ENCODE data around the gene TOPBP1.

Gene TOPBP1

DNA sequence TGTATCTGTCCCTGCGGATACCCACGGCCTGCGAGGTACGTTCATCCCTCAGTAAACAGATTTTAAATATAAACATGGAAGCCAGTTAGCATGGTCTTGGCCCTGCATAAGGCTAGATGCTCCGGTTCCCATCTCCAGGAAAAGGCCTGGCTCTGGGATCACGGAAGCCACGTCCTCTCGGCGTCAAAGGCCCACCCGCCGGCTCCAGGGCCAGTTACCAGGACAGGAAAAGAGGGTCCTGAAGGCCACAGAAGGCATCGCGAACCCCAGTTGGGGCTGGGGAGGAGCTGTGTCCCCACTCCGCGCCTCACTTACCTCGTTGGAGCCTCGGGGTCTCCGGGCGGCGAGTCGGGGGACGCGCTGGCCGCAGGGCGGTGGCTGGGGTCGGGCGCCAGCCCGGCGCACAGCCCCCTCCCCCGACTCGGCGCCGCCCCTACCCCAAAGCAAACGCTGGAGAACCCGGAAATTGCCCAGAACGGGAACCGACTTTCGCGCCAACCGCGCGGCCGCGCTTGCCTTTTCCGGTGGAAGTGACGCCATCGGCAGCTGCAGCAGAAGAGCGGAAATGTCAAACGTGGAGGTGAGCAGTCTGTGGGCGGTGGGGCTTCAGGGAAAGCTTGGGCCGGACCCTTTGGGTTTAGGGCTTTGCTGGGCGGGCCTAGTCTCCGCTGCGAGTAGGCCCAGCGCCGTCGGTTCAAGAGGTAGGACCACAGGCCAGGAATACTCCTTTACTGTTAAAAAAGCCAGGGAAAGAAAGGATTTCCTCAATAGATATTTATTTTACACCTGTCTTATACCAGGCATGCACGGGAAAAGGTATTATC is at the start of gene TOPBP1:
Gene TOPBP1 (minus strand): TSS at position 488 of the 824 bp plus-strand sequence. CDS start 814 bp downstream, outside the sequence.
- Histone ChIP-seq H3K4me3 (ENCODE audit: low read depth, low read length) (peak within 1 kb of the TSS; percentile 92), H3K36me3 (ENCODE audit: control insufficient read depth, insufficient read depth, low read length) (peaks cover 31% of the 10 kb centered on the region), H3K9me3 (ENCODE audit: control insufficient read depth, insufficient read depth, low read length) (no peaks in the 10 kb centered on the region), H3K9ac (ENCODE audit: low read depth, low read length) (peak within 1 kb of the TSS; percentile 92), H3K4me1 (ENCODE audit: control insufficient read depth, insufficient read depth, low read length) (no peaks in the 10 kb centered on the region), H3K27ac (ENCODE audit: low read depth, low read length) (peak within 1 kb of the TSS; percentile 90), H3K27me3 (ENCODE audit: control insufficient read depth, insufficient read depth, low read length) (no peaks in the 10 kb centered on the region)

DNA sequence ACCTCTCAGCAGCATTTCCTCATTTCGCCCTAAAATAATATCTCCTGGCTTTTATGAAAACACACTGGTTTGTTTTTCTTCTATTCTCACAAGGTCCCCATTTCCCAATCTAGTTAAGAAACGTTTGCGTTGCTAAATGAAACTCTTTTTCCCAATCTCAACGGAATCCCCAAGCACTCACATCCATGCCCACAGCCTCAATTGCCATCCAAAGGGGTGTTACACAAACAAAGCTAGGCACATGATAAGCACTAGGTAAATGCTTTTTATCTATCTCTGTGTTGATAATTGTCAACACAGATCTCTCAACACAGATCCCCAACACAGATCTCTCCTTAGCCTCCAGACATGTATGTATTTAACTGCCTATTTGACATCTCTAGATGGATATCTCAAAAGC is 49.3 kb upstream of the TOPBP1 start:
- Histone ChIP-seq H3K27ac (ENCODE audit: low read depth, low read length) (no peak overlapping the region), H3K27me3 (ENCODE audit: control insufficient read depth, insufficient read depth, low read length) (no peaks in the 10 kb centered on the region), H3K36me3 (ENCODE audit: control insufficient read depth, insufficient read depth, low read length) (no peaks in the 10 kb centered on the region), H3K4me3 (ENCODE audit: low read depth, low read length) (no peak overlapping the region), H3K9me3 (ENCODE audit: control insufficient read depth, insufficient read depth, low read length) (no peaks in the 10 kb centered on the region), H3K4me1 (ENCODE audit: control insufficient read depth, insufficient read depth, low read length) (no peaks in the 10 kb centered on the region), H3K9ac (ENCODE audit: low read depth, low read length) (no peak overlapping the region)

DNA sequence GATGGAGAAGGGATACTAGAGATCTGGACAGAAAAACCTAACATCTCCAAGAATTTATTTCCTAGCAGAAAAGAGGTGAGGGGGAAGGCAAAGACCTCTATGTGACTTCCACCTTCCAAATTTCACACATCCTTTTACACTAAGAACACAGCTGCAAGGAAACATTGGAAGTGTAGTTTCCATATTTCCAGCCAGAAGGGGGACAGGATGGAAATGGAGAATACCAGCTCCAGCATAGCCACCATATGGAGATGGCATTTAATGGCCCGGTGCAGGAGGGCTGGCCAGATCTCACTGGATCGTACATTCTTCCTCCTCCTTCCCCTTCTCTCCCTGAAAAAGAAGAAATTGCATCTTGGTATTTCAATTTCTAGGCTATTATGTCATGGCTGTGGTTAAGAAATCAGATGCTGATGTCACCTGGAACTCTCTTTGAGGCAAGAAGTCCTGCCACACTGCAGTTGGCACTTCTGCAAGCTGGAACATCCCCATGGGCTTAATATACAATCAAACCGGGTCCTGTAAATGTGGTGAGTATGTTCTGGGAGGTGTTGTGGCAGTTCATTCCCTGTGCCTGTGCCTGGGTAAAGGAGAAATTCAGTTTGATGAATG is 47.5 kb upstream of the TOPBP1 start:
- no peaks in the 10 kb centered on the region for H3K9me3 ChIP-seq (ENCODE audit: control insufficient read depth, insufficient read depth, low read length)
- no peak overlapping the region for H3K9ac ChIP-seq (ENCODE audit: low read depth, low read length)
- H3K36me3 ChIP-seq (ENCODE audit: control insufficient read depth, insufficient read depth, low read length), result no peaks in the 10 kb centered on the region
- H3K27me3 ChIP-seq (ENCODE audit: control insufficient read depth, insufficient read depth, low read length), result no peaks in the 10 kb centered on the region
- H3K4me1 ChIP-seq (ENCODE audit: control insufficient read depth, insufficient read depth, low read length), result no peaks in the 10 kb centered on the region
- no peak overlapping the region for H3K4me3 ChIP-seq (ENCODE audit: low read depth, low read length)
- H3K27ac ChIP-seq (ENCODE audit: low read depth, low read length), result no peak overlapping the region

DNA sequence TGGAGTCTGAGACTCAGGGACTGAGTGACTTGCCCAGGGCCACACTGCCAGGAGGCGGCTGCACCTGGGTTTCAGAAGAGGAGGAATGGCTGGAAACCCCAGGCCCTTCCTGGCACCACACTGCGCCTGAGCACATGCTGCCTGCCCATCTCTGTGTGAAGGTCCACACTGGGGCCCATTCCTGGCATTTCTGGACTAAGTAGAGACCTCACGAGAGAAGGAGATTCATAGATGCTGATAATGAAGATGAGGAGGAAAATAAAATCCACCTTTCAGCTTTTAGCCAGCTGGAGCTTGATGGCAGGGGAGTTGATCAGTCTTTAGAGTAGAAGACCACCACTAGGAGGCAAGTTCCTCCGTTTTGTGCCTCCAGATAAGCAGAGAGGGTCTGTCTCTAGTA is 44.3 kb upstream of the TOPBP1 start:
- no peaks in the 10 kb centered on the region for H3K9me3 ChIP-seq (ENCODE audit: control insufficient read depth, insufficient read depth, low read length)
- H3K27ac ChIP-seq (ENCODE audit: low read depth, low read length), result no peak overlapping the region
- H3K36me3 ChIP-seq (ENCODE audit: control insufficient read depth, insufficient read depth, low read length), result no peaks in the 10 kb centered on the region
- H3K4me3 ChIP-seq (ENCODE audit: low read depth, low read length), result no peak overlapping the region
- no peaks in the 10 kb centered on the region for H3K4me1 ChIP-seq (ENCODE audit: control insufficient read depth, insufficient read depth, low read length)
- H3K9ac ChIP-seq (ENCODE audit: low read depth, low read length), result no peak overlapping the region
- H3K27me3 ChIP-seq (ENCODE audit: control insufficient read depth, insufficient read depth, low read length), result no peaks in the 10 kb centered on the region

DNA sequence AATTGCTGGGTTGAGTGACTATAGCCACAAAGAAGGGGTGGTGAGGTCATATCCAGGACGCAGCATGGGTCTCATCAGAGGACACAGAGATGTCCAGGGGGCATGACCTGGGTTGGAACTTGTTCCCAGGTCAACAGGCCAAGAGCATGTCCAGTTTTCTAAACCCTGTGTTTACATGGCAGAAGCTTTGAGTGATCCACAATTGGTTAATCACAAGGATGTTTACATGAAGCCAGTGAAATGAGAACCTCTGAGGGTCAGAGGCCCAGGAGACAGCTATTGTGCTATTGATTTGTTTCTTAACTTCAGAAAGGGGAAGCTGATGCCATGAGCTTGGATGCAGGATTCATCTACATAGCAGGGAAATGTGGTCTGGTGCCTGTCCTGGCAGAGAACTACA is 42.2 kb upstream of the TOPBP1 start:
- H3K36me3 ChIP-seq (ENCODE audit: control insufficient read depth, insufficient read depth, low read length), result no peaks in the 10 kb centered on the region
- no peak overlapping the region for H3K9ac ChIP-seq (ENCODE audit: low read depth, low read length)

DNA sequence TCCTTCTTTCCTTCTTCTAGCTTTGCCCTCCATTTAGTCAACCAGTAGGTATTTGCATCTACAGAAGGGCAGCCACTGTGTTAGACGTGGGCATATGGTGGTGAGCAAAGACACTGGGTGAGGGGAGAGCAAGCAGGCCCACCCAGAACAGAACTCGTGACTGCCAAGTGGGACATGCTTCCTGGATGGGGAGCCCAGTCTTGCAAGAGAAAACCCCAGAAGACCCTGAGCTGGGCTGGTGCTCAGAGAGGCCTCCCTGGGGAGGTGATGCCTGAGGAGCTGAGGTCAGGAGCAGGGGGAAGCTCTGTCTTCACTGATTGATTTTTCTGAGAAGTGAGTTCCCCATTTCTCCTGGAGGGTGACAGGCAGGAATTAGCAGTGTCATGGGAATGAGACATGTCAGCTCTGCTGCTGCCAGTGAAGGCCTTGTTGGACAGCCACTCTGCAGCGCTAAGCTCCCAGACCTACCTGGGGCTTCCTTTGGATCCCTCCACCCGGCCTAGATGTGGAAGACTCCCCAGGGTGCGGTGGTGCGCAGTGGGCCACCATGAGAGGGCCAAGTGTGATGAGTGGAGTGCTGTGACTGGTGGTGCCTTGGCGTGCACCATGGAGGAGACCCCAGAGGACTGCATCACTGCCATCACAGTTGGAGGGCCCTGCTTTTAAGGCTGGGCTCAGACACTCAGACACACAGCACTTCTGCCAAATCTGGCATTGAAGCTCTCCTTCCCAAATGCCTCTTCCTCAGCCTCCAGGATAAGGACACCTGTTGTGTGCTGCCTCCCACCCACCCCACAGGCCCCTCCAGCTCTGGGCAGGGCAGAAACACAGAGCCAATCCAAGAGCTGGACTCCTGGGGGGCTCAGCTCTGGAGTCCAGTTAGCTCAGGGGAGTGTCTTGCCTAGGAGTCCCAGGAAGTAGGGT is 40.0 kb upstream of the TOPBP1 start:
- Histone ChIP-seq H3K36me3 (ENCODE audit: control insufficient read depth, insufficient read depth, low read length) (no peaks in the 10 kb centered on the region), H3K9ac (ENCODE audit: low read depth, low read length) (no peak overlapping the region), H3K27ac (ENCODE audit: low read depth, low read length) (no peak overlapping the region), H3K4me3 (ENCODE audit: low read depth, low read length) (no peak overlapping the region), H3K27me3 (ENCODE audit: control insufficient read depth, insufficient read depth, low read length) (no peaks in the 10 kb centered on the region), H3K4me1 (ENCODE audit: control insufficient read depth, insufficient read depth, low read length) (no peaks in the 10 kb centered on the region), H3K9me3 (ENCODE audit: control insufficient read depth, insufficient read depth, low read length) (no peaks in the 10 kb centered on the region; the same call in 1 of the 2 replicates)

More for the DNA sequence above, 42.2 kb upstream of the TOPBP1 start:
- H3K4me3 ChIP-seq (ENCODE audit: low read depth, low read length), result no peak overlapping the region
- H3K27ac ChIP-seq (ENCODE audit: low read depth, low read length), result no peak overlapping the region
- no peaks in the 10 kb centered on the region for H3K4me1 ChIP-seq (ENCODE audit: control insufficient read depth, insufficient read depth, low read length)
- no peaks in the 10 kb centered on the region for H3K27me3 ChIP-seq (ENCODE audit: control insufficient read depth, insufficient read depth, low read length)
- no peaks in the 10 kb centered on the region for H3K9me3 ChIP-seq (ENCODE audit: control insufficient read depth, insufficient read depth, low read length)

DNA sequence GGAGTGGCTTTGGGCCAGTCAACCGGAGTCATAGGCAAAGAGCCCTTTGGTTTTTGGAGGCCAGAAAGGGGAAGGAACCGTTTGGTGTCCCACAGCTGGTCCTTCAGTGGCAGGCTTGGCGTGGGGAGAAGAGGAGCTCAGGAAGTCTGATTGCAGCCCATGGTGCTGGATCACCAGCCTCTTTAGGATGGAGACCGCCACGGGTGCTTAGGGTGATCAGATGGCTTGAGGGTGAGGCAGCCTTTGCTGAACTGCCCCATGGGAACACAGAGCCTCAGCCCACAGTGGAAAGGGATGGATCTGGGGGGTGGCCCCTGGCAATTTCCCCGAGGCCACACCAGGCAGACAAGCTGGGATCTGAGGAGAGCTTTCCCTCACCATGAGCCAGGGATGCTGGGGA is 38.6 kb upstream of the TOPBP1 start:
- Histone ChIP-seq H3K4me3 (ENCODE audit: low read depth, low read length) (no peak overlapping the region), H3K36me3 (ENCODE audit: control insufficient read depth, insufficient read depth, low read length) (no peaks in the 10 kb centered on the region), H3K4me1 (ENCODE audit: control insufficient read depth, insufficient read depth, low read length) (no peaks in the 10 kb centered on the region), H3K9me3 (ENCODE audit: control insufficient read depth, insufficient read depth, low read length) (no peaks in the 10 kb centered on the region; the same call in 1 of the 2 replicates), H3K27me3 (ENCODE audit: control insufficient read depth, insufficient read depth, low read length) (no peaks in the 10 kb centered on the region), H3K9ac (ENCODE audit: low read depth, low read length) (no peak overlapping the region), H3K27ac (ENCODE audit: low read depth, low read length) (no peak overlapping the region)

DNA sequence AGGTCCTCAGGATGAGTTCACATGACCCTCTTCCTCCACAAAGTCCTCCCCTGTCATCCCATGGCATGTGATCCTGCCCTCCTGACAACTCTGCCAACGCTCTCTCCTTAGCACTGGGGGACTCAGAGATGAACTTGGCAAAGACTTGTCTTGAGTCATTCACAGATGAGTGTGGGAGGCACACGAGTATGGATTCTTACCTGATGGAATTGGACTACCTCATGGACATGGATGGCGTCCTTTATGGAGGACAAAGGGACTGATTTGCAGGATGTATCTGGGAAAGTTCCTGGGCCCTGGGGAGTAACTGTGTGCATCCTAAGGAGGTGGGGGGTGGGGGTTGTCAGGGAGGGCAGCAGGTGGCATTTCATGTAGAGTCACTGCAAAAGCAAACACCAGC is 38.2 kb upstream of the TOPBP1 start:
- Histone ChIP-seq H3K4me3 (ENCODE audit: low read depth, low read length) (no peak overlapping the region), H3K9ac (ENCODE audit: low read depth, low read length) (no peak overlapping the region), H3K4me1 (ENCODE audit: control insufficient read depth, insufficient read depth, low read length) (no peaks in the 10 kb centered on the region), H3K36me3 (ENCODE audit: control insufficient read depth, insufficient read depth, low read length) (no peaks in the 10 kb centered on the region), H3K9me3 (ENCODE audit: control insufficient read depth, insufficient read depth, low read length) (no peaks in the 10 kb centered on the region; the same call in 1 of the 2 replicates), H3K27me3 (ENCODE audit: control insufficient read depth, insufficient read depth, low read length) (no peaks in the 10 kb centered on the region), H3K27ac (ENCODE audit: low read depth, low read length) (no peak overlapping the region)

DNA sequence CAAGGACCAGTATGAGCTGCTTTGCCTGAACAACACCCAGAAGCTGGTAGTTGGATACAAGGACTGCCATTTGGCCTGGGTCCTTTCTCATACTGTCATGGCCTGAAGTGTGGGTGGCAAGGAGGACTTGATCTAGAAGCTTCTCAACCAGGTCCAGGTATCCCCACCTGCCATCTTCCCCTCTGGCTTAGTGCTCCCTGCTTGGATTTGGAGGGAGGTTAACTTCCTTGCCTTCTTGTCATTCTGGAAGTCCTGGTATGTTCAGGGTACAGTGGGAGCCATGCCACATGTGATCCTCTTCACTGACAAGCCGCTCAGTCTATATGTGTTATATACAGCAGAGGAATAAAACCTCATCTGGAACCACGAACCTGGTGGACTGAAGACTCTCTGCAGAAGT is 37.7 kb upstream of the TOPBP1 start:
- H3K4me3 ChIP-seq (ENCODE audit: low read depth, low read length), result no peak overlapping the region
- H3K9me3 ChIP-seq (ENCODE audit: control insufficient read depth, insufficient read depth, low read length), result no peaks in the 10 kb centered on the region; the same call in 1 of the 2 replicates
- no peaks in the 10 kb centered on the region for H3K36me3 ChIP-seq (ENCODE audit: control insufficient read depth, insufficient read depth, low read length)
- H3K9ac ChIP-seq (ENCODE audit: low read depth, low read length), result no peak overlapping the region
- H3K27ac ChIP-seq (ENCODE audit: low read depth, low read length), result no peak overlapping the region
- H3K27me3 ChIP-seq (ENCODE audit: control insufficient read depth, insufficient read depth, low read length), result no peaks in the 10 kb centered on the region
- no peaks in the 10 kb centered on the region for H3K4me1 ChIP-seq (ENCODE audit: control insufficient read depth, insufficient read depth, low read length)

DNA sequence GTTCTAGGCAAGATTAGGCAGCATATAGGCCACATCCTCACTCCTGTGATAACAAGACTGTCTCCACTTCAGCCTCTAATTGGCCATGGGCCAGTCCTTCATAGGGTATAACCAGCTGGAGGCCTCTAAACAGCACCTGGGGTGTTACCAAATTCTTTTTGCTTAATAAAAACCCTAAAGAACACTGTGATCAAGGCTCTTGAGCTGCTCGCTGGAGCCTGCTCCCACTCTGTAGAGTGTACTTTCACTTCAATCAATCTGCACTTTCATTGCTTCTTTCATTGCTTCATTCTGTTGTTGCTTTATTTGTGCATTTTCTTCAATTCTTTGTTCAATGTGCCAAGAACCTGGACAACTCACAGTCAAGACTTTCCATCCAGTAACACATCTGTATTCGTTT is 36.2 kb upstream of the TOPBP1 start:
- Histone ChIP-seq H3K9me3 (ENCODE audit: control insufficient read depth, insufficient read depth, low read length) (no peaks in the 10 kb centered on the region; the same call in 1 of the 2 replicates), H3K4me3 (ENCODE audit: low read depth, low read length) (no peak overlapping the region), H3K27me3 (ENCODE audit: control insufficient read depth, insufficient read depth, low read length) (no peaks in the 10 kb centered on the region), H3K4me1 (ENCODE audit: control insufficient read depth, insufficient read depth, low read length) (no peaks in the 10 kb centered on the region), H3K9ac (ENCODE audit: low read depth, low read length) (no peak overlapping the region), H3K27ac (ENCODE audit: low read depth, low read length) (no peak overlapping the region), H3K36me3 (ENCODE audit: control insufficient read depth, insufficient read depth, low read length) (no peaks in the 10 kb centered on the region)
